Measurements from ENCODE around the gene TLR6. TPM values are rescaled to one million over a fixed set of nuclear protein-coding genes. Genes with fewer than 3 reads are reported as not detected.

Gene TLR6
- total and polyA plus RNA-seq, 2 of the 8 experiments (the other 6 are each of a cell fraction or from before 2014, with no cell fraction given): 0.02 to 0.09 TPM

DNA sequence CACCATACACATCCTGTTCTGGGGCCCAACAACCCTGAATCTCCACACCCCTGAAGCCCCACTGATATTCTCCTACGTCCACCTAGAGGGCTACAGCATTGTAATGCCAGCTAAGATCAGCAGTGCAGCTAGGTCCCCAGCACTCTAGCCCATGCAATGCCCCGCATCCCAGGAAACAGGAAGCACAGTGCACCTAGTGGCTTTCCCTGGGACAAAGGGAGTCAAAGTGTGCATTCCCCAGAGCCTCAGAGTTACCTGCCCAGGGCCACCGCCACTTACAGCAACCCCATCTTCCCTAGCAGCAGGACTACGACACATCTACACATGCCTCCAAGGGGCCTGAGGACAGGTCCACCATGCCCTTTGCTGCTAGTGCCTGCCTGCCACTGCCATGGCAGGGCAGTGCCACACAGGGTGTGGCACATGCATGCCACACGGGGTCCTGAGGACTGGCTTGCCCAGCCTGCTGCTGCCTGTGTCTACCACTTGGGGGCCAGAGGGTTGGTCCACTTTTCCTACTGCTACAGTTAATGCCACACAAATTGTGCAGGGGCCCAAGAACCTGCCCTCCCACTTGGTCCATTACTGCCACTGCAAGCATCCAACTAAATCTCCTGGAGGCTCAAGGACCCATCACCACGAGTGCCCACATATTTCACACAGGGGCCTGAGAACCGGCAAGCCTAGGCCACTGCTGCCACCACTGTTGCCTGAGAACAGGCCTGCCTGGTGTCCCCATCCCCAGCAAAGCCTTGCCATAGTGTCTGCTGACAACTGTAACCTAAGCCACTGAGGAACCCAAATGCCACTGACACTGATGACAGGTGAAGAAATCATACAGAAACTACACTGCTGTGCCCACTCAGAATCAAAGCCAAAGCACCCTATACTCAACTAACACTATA, 23.7 kb downstream of the TLR6 start:
- H2AK5ac ChIP-seq (ENCODE audit: low read depth, low read length): no peak overlapping the region
- CTCF ChIA-PET (ENCODE audit: partially characterized antibody): interaction anchor here (0.7 to 2.8 kb wide), 10 partner anchors 11 to 454 kb away, joined by 3 to 10 read pairs (median 4); partner anchors contain the start of genes TLR10 and TLR6
- no peak overlapping the region for H3K14ac ChIP-seq (ENCODE audit: insufficient read length)
- POLR2A ChIA-PET (ENCODE audit: partially characterized antibody): no interaction called here
- H3K4ac ChIP-seq (replicated peaks; ENCODE audit: insufficient read length, low read depth, low read length): no peak overlapping the region
- no peaks in the 10 kb centered on the region for H3K36me3 ChIP-seq (ENCODE audit: control insufficient read depth in 2 of 4, insufficient read depth in 4 of 4, low read length in 3 of 4)
- no peaks in the 10 kb centered on the region for H3K4me1 ChIP-seq (replicated peaks in 1 of 4; ENCODE audit: control insufficient read depth in 3 of 4, insufficient read depth in 4 of 4, low read length in 3 of 4)
- H3K4me2 ChIP-seq (ENCODE audit: insufficient read depth in 1 of 2, low read depth in 2 of 2, low read length in 2 of 2): no peak overlapping the region
- H3K23me2 ChIP-seq (ENCODE audit: low read depth, low read length): no peaks in the 10 kb centered on the region
- no peak overlapping the region for H2AFZ ChIP-seq (ENCODE audit: low read length)
- no peak overlapping the region for H2BK15ac ChIP-seq (ENCODE audit: low read length)
- no peaks in the 10 kb centered on the region for H3K79me1 ChIP-seq (ENCODE audit: low read depth, low read length)
- no peak overlapping the region for H4K5ac ChIP-seq (ENCODE audit: insufficient read length, low read depth, low read length)
- H4K8ac ChIP-seq (ENCODE audit: extremely low read depth, insufficient read depth, low read length): no peak overlapping the region
- H3K4me3 ChIP-seq (ENCODE audit: extremely low read depth in 1 of 4, insufficient read depth in 2 of 4, low read depth in 3 of 4, low read length in 4 of 4): no peak overlapping the region
- H2BK20ac ChIP-seq (ENCODE audit: low read length): no peak overlapping the region
- no peak overlapping the region; a peak in 1 of 7 replicates for H3K9ac ChIP-seq (replicated peaks in 1 of 4; ENCODE audit: extremely low read depth in 1 of 4, low read depth in 3 of 4, low read length in 3 of 4)
- H3K9me3 ChIP-seq (ENCODE audit: insufficient read depth in 2 of 2, low read depth in 1 of 2, low read length in 1 of 2): no peaks in the 10 kb centered on the region
- TF ChIP-seq EP300 (IDR thresholded peaks at IDR 0.05; ENCODE audit: borderline replicate concordance in 1 of 2, low read depth in 2 of 2, low read length in 2 of 2) (no peak), KDM5A (IDR thresholded peaks at IDR 0.05; ENCODE audit: low read length) (no peak), RAD21 (IDR thresholded peaks at IDR 0.05 in 1 of 2, conservative IDR thresholded peaks at IDR 0.05 in 1 of 2; ENCODE audit: low read depth in 2 of 2, low read length in 2 of 2) (peak; percentile 8 to 25; a peak in 1 of 4 replicates), HDAC6 (IDR thresholded peaks at IDR 0.05; ENCODE audit: low read depth, low read length) (no peak)
- TF ChIP-seq, protein P1, sequence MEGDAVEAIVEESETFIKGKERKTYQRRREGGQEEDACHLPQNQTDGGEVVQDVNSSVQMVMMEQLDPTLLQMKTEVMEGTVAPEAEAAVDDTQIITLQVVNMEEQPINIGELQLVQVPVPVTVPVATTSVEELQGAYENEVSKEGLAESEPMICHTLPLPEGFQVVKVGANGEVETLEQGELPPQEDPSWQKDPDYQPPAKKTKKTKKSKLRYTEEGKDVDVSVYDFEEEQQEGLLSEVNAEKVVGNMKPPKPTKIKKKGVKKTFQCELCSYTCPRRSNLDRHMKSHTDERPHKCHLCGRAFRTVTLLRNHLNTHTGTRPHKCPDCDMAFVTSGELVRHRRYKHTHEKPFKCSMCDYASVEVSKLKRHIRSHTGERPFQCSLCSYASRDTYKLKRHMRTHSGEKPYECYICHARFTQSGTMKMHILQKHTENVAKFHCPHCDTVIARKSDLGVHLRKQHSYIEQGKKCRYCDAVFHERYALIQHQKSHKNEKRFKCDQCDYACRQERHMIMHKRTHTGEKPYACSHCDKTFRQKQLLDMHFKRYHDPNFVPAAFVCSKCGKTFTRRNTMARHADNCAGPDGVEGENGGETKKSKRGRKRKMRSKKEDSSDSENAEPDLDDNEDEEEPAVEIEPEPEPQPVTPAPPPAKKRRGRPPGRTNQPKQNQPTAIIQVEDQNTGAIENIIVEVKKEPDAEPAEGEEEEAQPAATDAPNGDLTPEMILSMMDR (IDR thresholded peaks at IDR 0.05; ENCODE audit: control extremely low read depth in 1 of 3, insufficient read depth in 1 of 3, low read depth in 1 of 3, low read length in 3 of 3): peak; percentile 54 to 68 (median 64)
- FAIRE-seq (no peak), DNase-seq (ENCODE audit: low read depth in 1 of 2, low spot score in 2 of 2) (peak in 1 of 2 experiments; percentile 52)
- no peak overlapping the region for H3K23ac ChIP-seq (ENCODE audit: insufficient read length)
- H3K27me3 ChIP-seq (replicated peaks in 1 of 4; ENCODE audit: control insufficient read depth in 3 of 4, extremely low read depth in 1 of 4, insufficient read depth in 3 of 4, low read length in 3 of 4): no peaks in the 10 kb centered on the region
- H2BK5ac ChIP-seq (ENCODE audit: low read depth, low read length): no peak overlapping the region
- no peak overlapping the region for H4K91ac ChIP-seq (replicated peaks; ENCODE audit: insufficient read length, low read length)
- no peaks in the 10 kb centered on the region for H4K20me1 ChIP-seq (replicated peaks in 1 of 2; ENCODE audit: control insufficient read depth in 1 of 2, insufficient read depth in 2 of 2, low read length in 2 of 2)
- WGBS, 2 experiments (ENCODE audit: extremely low coverage in 1 of 2, insufficient coverage in 1 of 2, insufficient read length in 1 of 2, insufficient replicate concordance in 2 of 2, low coverage in 1 of 2, low lambda C conversion rate in 2 of 2, missing lambda C conversion rate in 1 of 2): 95% methylated on average over 7 of the region's 7 CpGs; no CpG with 5 or more reads in 1 of the 2 experiments
- H3K79me2 ChIP-seq (ENCODE audit: control insufficient read depth in 1 of 2, insufficient read depth in 2 of 2, low read length in 2 of 2): no peaks in the 10 kb centered on the region
- no peak overlapping the region for H2BK12ac ChIP-seq (ENCODE audit: low read depth, low read length)
- peak overlapping the region; percentile 36 for H3K56ac ChIP-seq (replicated peaks; ENCODE audit: insufficient read length, low read depth, low read length)
- no peak overlapping the region for H2BK120ac ChIP-seq (replicated peaks; ENCODE audit: low read depth, low read length)
- H3K18ac ChIP-seq (ENCODE audit: extremely low read depth, low read length): no peak overlapping the region
- H3K27ac ChIP-seq (ENCODE audit: low read depth, low read length): no peak overlapping the region
